ENCODE data around the gene MSI2.

The MSI2 gene

GRCh38 chr17:57720386-57721035, 464.2 kb downstream of the MSI2 start:
- DNase-seq (ENCODE audit: low read depth in 2 of 2), result no peak

- DNase-seq (ENCODE audit: low read depth in 2 of 2), result no peak
These were observed 465.8 kb downstream of the MSI2 start for GRCh38 chr17:57721967-57722703.

DNA sequence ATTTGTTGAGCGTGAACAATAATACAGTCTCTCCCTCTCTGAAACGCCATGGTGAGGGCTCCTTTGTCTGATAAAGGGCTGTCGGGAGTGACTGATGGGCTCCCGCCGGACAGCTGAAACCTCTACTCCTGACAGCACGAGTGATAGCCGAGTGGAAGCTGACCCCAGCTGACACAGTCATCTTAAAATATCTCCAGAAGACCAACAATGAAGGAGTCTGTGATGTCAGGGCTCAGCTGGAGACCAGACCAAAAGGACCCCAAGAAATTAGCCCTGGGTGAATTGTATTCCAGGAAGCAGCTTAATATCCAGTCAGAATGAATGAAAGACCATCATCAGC, 466.4 kb downstream of the MSI2 start:
- DNase-seq (ENCODE audit: low read depth in 2 of 2), result no peak

- no peak for DNase-seq (ENCODE audit: low read depth in 2 of 2)
These were observed 467.2 kb downstream of the MSI2 start for GRCh38 chr17:57723427-57724025.

- DNase-seq (ENCODE audit: low read depth in 2 of 2), result no peak
These were observed 467.9 kb downstream of the MSI2 start for GRCh38 chr17:57724026-57724728.

GRCh38 chr17:57724729-57725125, 468.4 kb downstream of the MSI2 start:
- no peak for DNase-seq (ENCODE audit: low read depth in 2 of 2)

DNA sequence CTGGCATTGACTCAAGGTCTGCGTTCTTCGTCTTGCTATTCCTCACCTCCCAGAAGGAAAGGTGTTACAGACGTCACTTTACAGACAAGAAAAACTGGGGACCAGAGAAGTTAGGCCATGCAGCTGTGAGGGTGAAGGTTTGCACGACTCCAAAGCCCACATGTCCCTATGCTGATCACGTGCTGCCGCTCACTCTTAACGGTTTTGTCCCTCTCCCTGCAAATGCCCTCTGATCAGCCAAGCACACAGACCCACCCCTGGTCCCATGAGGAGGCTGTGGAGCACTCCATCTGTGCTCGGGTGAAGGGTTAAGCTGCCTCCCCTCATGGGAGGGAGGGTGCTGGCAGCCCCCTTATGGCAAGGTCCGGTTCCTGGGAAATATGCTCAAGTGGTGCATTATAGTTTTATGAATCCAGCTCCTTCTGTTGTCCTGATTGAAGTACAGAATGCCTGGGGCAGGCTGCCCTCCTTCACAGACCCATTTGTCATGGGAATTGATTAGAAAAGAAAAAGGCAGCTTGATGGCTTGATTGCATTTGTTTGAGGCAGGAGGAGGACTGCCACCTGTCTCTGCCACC, 470.0 kb downstream of the MSI2 start:
- DNase-seq (ENCODE audit: low read depth in 2 of 2), result no peak

- no peak for DNase-seq (ENCODE audit: low read depth in 2 of 2)
These were observed 470.5 kb downstream of the MSI2 start for GRCh38 chr17:57726838-57727237.

DNA sequence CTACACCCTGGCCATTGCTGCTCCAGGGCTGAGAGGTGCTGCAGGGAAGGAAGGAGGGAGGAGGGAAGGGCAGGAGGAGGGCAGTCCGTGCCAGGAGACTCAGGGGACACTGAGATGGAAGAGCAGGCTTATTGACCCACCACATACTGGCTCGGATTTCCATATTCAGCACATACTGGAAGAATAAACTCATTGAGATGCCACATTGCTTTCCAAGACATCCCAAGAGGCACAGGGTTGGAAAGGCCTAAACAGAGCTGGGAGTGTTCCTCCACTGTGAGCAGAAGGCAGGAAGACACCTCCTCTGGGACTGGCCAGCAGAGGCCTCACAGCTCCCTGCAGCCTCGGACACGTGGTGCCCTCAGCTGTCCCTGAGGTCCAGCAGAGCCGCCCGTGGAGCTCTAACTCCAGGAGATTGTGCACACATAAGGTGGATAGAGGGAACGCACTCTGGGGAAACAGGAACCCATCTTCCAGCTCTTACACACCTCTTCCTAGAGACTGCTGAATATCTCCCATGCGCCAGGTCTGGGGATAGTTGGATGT, 471.4 kb downstream of the MSI2 start:
- DNase-seq (ENCODE audit: low read depth in 2 of 2), result no peak

DNA sequence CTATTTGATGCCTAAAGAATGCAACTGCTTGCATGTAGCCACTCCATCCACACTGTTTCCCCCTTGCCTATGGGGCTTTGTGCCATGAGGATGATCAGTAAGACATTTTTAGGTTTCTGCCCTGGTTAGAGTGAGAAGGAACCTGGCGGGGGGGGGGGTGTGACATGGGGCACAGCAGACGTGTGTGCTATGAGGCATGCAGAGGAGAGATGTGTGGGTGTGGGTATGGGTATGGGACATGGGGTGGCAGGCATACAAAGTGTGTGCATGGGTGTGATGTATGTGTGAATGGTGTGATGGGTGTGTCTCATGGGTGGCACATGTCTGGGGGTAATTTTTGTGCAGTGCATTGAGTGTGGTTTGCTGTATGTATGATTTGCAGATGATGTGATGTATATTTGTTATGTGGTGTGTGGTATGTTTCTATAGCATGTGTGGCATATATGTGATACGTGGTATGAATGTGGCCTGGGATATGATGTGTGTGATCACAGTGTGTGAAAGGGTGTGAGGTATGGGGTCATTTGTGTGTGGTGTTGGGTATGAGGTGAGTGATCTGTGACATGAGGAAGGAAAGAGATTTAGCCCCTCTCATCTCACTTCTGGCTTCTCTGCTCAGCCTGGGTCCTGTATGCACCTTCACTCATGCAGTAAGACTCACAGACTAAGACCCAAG, 473.8 kb downstream of the MSI2 start:
- no peak for DNase-seq (ENCODE audit: low read depth in 2 of 2)

GRCh38 chr17:57732062-57732461, 475.7 kb downstream of the MSI2 start:
- DNase-seq (ENCODE audit: low read depth in 2 of 2), result no peak

DNA sequence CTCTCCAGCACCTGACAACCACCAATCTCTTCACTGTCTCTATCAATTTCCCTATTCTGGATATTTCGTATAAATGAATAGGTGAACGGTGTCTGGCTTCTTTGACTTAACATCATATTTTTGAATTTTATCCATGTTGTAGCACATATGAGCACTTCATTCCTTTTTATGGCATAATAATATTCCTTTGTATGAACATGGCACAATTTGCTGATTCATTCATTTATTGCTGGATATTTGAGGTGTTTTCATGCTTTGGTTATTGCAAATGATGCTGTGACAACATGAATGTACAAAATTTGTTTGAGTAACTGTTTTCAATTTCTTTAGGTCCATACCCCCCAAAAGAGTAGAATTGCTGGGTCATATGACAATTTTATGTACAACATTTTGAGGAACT, 476.8 kb downstream of the MSI2 start:
- DNase-seq (ENCODE audit: low read depth in 2 of 2), result no peak

Data from stimulated activated CD4-positive, alpha-beta T cell treated with anti-CD3 and anti-CD28 coated beads, Interleukin-1b, Interleukin-23, amount 100 ng/mL, for 1 hour (primary cell).